MM.1S (cell line): ENCODE measurements around the gene KDM6A.

Experiments used
- DNase-seq: peaks from one replicate; pipeline ENCODE4 v3.0.0-alpha.2; 2015
- H2AFZ ChIP-seq: fragments of 300-600 bp; sonication (generic); 2 replicates; pipeline ENCODE4 v1.6.0; 2016; ENCODE audit warnings: antibody characterized with exemption, low read length
- H3F3A ChIP-seq: fragments of 300-600 bp; sonication (generic); 2 replicates; pipeline ENCODE4 v1.6.1; 2016; ENCODE audit warnings: mild to moderate bottlenecking, antibody characterized with exemption, low read length, moderate library complexity, mixed read lengths; ENCODE audit not compliant: insufficient read depth
- H3K27ac ChIP-seq: fragments of 300-600 bp; sonication (generic); 2 replicates; pipeline ENCODE4 v1.5.1; 2016; ENCODE audit warnings: mild to moderate bottlenecking, low read length
- H3K27me3 ChIP-seq: fragments of 300-600 bp; sonication (generic); replicated peaks from 2 replicates; pipeline ENCODE4 v1.6.0; 2016; ENCODE audit warnings: low read length; ENCODE audit not compliant: insufficient read depth
- H3K36me3 ChIP-seq: fragments of 300-600 bp; sonication (generic); replicated peaks from 2 replicates; pipeline ENCODE4 v1.6.1; 2016; ENCODE audit warnings: mild to moderate bottlenecking, low read length, mixed read lengths; ENCODE audit not compliant: insufficient read depth
- H3K4me1 ChIP-seq: fragments of 300-600 bp; sonication (generic); 2 replicates; pipeline ENCODE4 v1.6.1; 2016; ENCODE audit warnings: low read length, mixed read lengths
- H3K4me2 ChIP-seq: fragments of 300-600 bp; sonication (generic); 2 replicates; pipeline ENCODE4 v1.6.0; 2016; ENCODE audit warnings: low read depth, low read length
- H3K4me3 ChIP-seq: fragments of 300-600 bp; sonication (generic); 2 replicates; pipeline ENCODE4 v1.5.1; 2016; ENCODE audit warnings: low read length, mixed read lengths
- H3K79me2 ChIP-seq: fragments of 300-600 bp; sonication (generic); 2 replicates; pipeline ENCODE4 v1.6.1; 2016; ENCODE audit warnings: mixed run types, low read length, mixed read lengths
- H3K9ac ChIP-seq: fragments of 300-600 bp; sonication (generic); 2 replicates; pipeline ENCODE4 v1.6.1; 2016; ENCODE audit warnings: low read length, mixed read lengths
- H3K9me2 ChIP-seq: fragments of 300-600 bp; sonication (generic); replicated peaks from 2 replicates; pipeline ENCODE4 v1.6.1; 2016; ENCODE audit warnings: mild to moderate bottlenecking, low read length, mixed read lengths; ENCODE audit not compliant: insufficient read depth
- H3K9me3 ChIP-seq: fragments of 300-600 bp; sonication (generic); replicated peaks from 2 replicates; pipeline ENCODE4 v1.6.1; 2016; ENCODE audit warnings: mild to moderate bottlenecking, low read length, mixed read lengths; ENCODE audit not compliant: insufficient read depth
- H4K20me1 ChIP-seq: fragments of 300-600 bp; sonication (generic); 2 replicates; pipeline ENCODE4 v1.6.1; 2016; ENCODE audit warnings: mild to moderate bottlenecking, low read length, moderate library complexity, mixed read lengths; ENCODE audit not compliant: insufficient read depth
- CTCF ChIP-seq: fragments of 300-600 bp; sonication (generic); IDR thresholded peaks from 2 replicates; pipeline ENCODE4 v1.5.1; 2016; ENCODE audit warnings: antibody characterized with exemption, low read length, mixed read lengths
- EZH2 ChIP-seq: fragments of 300-600 bp; sonication (generic); optimal IDR thresholded peaks from 2 replicates; pipeline ENCODE3; 2017; ENCODE audit warnings: low read depth, mild to moderate bottlenecking, antibody characterized with exemption, low read length, mixed read lengths
- EZH2phosphoT487 ChIP-seq: fragments of 300-600 bp; sonication (generic); IDR thresholded peaks from 2 replicates; pipeline ENCODE4 v1.6.1; 2018; ENCODE audit warnings: antibody characterized with exemption, low read length

The KDM6A gene

DNA sequence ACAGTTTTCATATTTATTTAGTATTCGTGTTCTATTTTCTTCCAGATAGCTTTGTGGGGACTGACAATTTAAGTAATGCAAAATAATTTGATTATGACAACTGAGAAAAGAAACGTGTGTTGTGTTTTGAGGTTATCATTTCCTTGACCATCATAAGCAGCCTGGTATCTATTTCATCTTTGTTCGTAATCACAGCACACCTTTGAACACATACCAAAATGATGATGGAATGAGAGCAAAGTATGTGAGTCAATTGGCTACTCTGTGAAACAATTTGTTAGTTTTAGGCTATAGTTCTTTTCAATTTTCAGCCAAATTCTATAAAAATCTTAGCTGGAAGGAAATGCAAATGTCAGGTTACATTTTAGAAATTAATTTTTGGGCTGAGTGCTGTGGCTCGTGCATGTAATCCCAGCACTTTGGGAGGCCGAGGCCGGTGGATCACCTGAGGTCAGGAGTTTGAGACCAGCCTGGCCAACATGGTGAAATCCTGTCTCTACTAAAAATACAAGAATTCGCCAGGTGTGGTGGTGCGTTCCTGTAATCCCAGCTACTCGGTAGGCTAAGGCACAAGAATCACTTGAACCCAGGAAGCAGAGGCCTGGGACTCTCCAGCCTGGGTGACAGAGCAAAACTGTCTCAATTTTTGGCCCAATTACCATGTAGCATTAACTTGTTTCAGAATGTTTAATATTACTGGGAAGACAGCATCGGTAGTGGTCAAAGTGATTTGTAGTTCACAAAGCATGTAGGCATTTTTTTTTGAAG, 30.3 kb upstream of the KDM6A start:
- H3K4me1 ChIP-seq, result no peaks in the 10 kb centered on the region
- no peaks in the 10 kb centered on the region for H4K20me1 ChIP-seq
- H3K27ac ChIP-seq, result no peak overlapping the region
- H3K9me2 ChIP-seq, result no peaks in the 10 kb centered on the region
- H3K9me3 ChIP-seq, result no peaks in the 10 kb centered on the region
- no peak overlapping the region for H3K9ac ChIP-seq
- H3K36me3 ChIP-seq, result no peaks in the 10 kb centered on the region
- H2AFZ ChIP-seq, result no peak overlapping the region
- TF ChIP-seq CTCF, result no peak
- TF ChIP-seq EZH2phosphoT487, result no peak
- no peak for TF ChIP-seq EZH2
- no peaks in the 10 kb centered on the region for H3F3A ChIP-seq
- no peak overlapping the region for H3K4me3 ChIP-seq
- no peak for DNase-seq
- H3K27me3 ChIP-seq, result no peaks in the 10 kb centered on the region
- H3K4me2 ChIP-seq, result no peak overlapping the region
- no peaks in the 10 kb centered on the region for H3K79me2 ChIP-seq

- no peaks in the 10 kb centered on the region for H3K27me3 ChIP-seq
- no peak for TF ChIP-seq EZH2phosphoT487
- no peak for TF ChIP-seq CTCF
- no peak for TF ChIP-seq EZH2
- no peaks in the 10 kb centered on the region for H3K9me2 ChIP-seq
- H3K4me1 ChIP-seq, result no peaks in the 10 kb centered on the region
- no peak overlapping the region for H3K4me2 ChIP-seq
- H3K27ac ChIP-seq, result no peak overlapping the region
- H3K79me2 ChIP-seq, result no peaks in the 10 kb centered on the region
- H3F3A ChIP-seq, result no peaks in the 10 kb centered on the region
- DNase-seq, result no peak
- H3K36me3 ChIP-seq, result no peaks in the 10 kb centered on the region
- H2AFZ ChIP-seq, result no peak overlapping the region
- no peak overlapping the region for H3K4me3 ChIP-seq
- no peaks in the 10 kb centered on the region for H4K20me1 ChIP-seq
- H3K9me3 ChIP-seq, result no peaks in the 10 kb centered on the region
- H3K9ac ChIP-seq, result no peak overlapping the region
Observed at GRCh38 chrX:44843318-44843702, 29.7 kb upstream of the KDM6A start.

GRCh38 chrX:44843753-44844152, 29.2 kb upstream of the KDM6A start, which contains the start of gene DUSP21:
DUSP21 (plus strand) TSS chrX:44844021; CDS start chrX:44844133, 112 bp downstream.
- no peak within 1 kb of the TSS for H2AFZ ChIP-seq
- H3K9me3 ChIP-seq, result no peaks in the 10 kb centered on the region
- no peak within 1 kb of the TSS for H3K27ac ChIP-seq
- H3K79me2 ChIP-seq, result no peaks in the 10 kb centered on the region
- no peaks in the 10 kb centered on the region for H3K9me2 ChIP-seq
- H3K9ac ChIP-seq, result no peak within 1 kb of the TSS
- no peaks in the 10 kb centered on the region for H3K4me1 ChIP-seq
- TF ChIP-seq CTCF (no peak), EZH2phosphoT487 (no peak), EZH2 (no peak)
- H3K4me2 ChIP-seq, result no peak within 1 kb of the TSS
- H3K4me3 ChIP-seq, result no peak within 1 kb of the TSS
- no peaks in the 10 kb centered on the region for H3K27me3 ChIP-seq
- no peak for DNase-seq
- no peaks in the 10 kb centered on the region for H4K20me1 ChIP-seq
- no peaks in the 10 kb centered on the region for H3F3A ChIP-seq
- H3K36me3 ChIP-seq, result no peaks in the 10 kb centered on the region
